ENCODE data around the gene SUSD1.
"Not testable (repeated sequence)": the region's sequence is repeated elsewhere in the genome, so short reads cannot be mapped to it uniquely, and the experiment has no call there.

The SUSD1 gene

DNA sequence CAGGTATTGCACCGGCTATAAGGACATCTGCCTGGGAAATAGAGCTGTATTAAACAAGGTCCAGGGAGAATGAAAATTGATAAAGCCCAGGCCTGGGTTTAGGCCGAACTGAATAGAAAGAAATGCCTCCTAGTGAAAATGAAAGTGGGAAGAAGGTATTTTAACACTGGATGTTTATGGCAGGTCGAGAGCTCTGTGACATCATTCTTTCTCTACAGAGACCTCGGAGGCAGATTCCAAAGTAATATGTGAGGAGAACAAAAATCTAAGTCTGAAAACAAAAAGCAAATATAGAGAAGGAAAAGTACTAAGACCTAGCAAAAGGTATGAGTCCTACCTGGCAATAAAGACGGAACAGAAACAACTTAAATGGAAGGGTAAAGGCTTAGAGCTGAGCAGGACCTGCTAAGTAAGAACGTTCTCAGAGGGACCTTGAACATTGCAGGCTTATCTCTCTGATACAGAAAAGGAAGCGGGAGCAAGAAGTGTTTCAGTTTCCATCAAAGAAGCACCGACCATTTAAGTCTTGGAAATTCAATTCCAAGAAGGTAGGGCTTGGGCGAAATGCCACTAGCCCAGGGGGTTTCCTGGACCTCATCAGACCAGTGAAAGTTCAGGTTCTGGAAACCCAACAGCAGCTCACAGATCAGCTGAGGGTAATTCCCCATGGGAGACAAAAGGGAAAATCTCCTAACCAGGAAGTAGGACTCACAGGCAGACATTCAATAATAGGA, 80.0 kb downstream of the SUSD1 start:
- DNase-seq (ENCODE audit: low read depth in 2 of 2): no peak

DNA sequence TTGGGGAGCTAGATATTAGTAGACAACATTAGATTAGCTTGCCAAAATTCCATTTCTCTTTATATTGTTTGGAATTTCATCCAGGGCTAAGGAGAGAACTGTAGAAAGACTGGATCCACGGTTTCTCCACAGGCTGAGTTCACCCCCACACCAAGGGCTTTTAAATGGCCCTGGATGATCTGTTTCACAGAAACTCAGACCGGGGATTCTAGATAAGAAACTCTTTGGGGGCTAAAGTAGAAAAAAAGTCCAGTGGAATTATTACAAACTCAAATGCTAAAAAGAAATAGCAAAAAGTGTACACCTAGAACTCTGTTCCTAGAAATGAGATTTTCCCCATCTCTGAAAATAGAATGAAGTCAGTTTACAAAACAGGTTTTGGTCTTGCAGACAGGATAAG, 80.9 kb downstream of the SUSD1 start:
- DNase-seq (ENCODE audit: low read depth in 2 of 2): no peak

DNA sequence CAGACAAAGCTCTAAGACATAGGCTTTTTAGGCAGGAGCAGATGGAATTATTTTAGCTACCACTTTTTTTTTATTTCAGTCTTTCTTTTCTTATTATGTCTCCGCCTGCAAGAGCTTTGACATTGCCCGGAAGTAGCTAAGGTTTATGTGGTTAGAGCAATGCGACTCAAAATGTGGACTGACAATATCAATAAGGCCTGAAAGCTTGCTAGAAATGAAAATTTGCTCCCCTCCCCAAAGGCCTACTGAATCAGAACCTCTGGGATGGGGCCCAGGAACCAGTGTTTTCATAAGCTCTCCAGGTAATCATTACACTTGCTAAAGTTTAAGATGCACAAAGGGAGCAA, 81.3 kb downstream of the SUSD1 start:
- DNase-seq (ENCODE audit: low read depth in 2 of 2): no peak

- no peak for DNase-seq (ENCODE audit: low read depth in 2 of 2)
These were observed 81.8 kb downstream of the SUSD1 start for GRCh38 chr9:112093147-112093869.

- no peak for DNase-seq (ENCODE audit: low read depth in 2 of 2)
These were observed 83.3 kb downstream of the SUSD1 start for GRCh38 chr9:112091810-112092209.

- no peak for DNase-seq (ENCODE audit: low read depth in 2 of 2)
These were observed 87.6 kb downstream of the SUSD1 start for GRCh38 chr9:112087506-112087905.

GRCh38 chr9:112086627-112087026, 88.5 kb downstream of the SUSD1 start:
- DNase-seq (ENCODE audit: low read depth in 2 of 2): no peak

- no peak for DNase-seq (ENCODE audit: low read depth in 2 of 2)
These were observed 90.2 kb downstream of the SUSD1 start for GRCh38 chr9:112084907-112085306.

GRCh38 chr9:112084334-112084733, 90.8 kb downstream of the SUSD1 start:
- no peak for DNase-seq (ENCODE audit: low read depth in 2 of 2)

DNA sequence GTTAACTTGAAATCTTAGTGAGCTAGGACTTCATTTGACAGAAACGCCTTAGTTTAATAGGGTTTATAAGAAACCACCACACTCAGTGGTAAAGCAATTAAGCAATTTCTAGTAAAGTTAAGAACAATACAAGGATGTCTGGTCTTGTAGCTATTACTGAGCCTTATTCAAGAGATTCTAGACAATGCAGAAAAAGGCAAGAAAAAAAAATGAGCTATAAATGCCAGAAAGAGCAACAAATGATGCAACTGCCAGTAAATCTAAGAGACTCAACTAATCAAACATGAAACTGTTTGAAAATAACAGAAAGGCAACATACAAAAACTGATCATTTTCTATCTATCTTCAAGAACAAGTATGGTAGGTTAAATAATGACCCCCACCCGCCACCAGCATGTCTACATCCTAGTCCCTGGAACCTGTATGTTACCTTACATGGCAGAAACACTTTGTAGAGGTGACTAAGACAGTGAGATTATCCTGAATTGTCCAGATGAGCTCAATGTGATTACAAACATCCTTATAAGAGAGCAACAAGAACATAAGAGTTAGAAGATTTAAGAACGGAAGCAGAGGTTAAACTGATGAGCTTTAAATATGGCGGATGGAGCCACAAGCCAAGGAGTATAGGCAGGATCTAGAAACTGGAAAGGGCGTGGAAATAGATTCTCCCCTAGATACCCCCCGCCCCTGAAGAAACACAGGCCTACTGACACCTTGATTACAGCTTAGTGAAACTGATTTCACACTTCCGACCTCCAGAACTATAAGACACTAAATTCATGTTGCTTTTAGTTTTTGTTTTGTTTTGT, 93.0 kb downstream of the SUSD1 start:
- no peak for DNase-seq (ENCODE audit: low read depth in 2 of 2)

DNA sequence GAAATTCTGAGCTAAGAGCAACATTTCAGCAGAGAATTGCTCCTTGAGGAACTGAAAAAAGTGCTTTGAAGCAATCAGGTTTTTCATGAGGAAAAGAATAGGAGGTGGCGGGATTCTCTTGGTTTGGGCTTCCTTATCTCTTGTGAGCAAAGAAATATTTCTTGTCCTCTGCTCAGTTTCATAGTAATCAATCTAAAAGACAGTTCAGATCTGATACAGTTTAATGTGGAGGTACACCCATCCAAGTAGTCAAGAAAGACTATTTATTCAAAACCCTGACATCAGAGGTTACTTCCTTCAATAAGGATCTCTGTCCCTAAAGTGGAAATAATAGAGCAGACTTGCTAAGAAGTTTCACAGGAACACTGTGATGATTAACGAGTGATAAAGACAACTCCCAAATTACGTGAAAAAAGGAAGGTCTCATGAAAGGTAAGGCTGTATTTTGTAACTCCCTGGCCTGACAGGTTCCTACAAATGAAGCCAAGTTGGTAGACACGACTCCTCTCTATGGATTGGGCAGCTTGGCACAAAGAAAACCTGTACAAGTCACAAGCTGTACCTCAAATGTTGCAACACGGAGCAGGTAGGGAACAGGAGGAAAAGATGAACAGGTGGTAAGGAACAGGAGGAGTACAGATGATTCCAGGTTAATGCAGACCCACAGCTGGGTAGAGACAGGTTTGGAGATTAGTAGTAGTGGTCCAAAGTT, 94.1 kb downstream of the SUSD1 start:
- DNase-seq (ENCODE audit: low read depth in 2 of 2): no peak

DNA sequence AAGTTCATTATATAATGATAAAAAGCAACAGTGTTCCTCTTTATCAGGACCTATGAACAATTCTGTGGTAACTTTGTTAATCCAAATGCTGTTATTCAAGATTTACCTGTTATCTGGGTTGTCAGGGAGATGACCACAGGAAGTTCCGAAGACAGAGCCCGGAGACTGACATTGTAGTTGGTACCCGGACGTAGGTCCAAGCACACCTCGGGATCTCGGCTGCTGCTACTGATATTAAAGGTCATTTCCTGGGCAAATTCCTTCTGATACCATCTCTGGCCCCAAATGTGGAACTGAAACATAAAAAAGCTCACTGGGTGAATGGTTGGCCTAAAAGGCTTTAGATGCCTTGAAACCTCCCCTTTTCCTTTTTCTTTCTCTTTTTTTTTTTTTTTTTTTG, 96.7 kb downstream of the SUSD1 start:
- DNase-seq (ENCODE audit: low read depth in 2 of 2): no peak

DNA sequence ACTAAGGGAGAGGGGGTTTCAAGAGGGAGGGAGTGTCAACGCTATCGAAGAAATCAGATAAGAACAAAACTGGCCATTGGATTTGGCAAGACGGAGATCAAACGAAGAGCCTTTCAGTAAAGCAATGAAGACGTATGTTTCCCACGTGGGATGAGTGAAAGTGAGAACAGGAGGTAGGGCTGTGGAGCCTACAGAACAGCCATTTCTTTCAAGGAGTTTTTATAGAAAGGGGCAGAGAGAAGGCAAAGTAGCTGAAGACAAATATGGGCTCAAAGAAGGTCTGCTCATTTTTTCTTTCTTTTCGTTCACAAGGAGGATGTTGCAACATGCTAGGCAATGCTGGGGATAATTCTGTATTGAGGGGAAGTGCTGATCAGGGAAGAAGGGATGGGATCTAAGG, 98.3 kb downstream of the SUSD1 start:
- DNase-seq (ENCODE audit: low read depth in 2 of 2): no peak

DNA sequence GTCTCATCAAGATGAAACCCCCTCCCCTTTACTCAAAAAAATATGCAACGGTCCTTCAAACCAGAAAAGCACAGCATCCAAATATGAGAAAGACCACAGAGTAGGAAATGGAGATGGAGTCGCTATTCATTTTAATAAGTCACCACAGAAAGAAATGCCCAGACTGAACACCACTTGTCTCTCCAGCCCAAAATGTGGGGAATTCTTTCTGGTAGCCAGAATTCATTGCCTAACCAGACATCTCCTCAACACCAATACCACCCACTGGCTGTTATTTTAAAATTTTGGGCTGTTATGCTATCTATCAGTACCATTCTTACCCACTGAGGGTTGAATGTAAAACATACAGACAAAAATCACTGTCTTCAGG, 100.1 kb downstream of the SUSD1 start:
- no peak for DNase-seq (ENCODE audit: low read depth in 2 of 2)

GRCh38 chr9:112074250-112075008, 100.7 kb downstream of the SUSD1 start:
- peak; percentile 34 to 44 for DNase-seq (ENCODE audit: low read depth in 2 of 2)

DNA sequence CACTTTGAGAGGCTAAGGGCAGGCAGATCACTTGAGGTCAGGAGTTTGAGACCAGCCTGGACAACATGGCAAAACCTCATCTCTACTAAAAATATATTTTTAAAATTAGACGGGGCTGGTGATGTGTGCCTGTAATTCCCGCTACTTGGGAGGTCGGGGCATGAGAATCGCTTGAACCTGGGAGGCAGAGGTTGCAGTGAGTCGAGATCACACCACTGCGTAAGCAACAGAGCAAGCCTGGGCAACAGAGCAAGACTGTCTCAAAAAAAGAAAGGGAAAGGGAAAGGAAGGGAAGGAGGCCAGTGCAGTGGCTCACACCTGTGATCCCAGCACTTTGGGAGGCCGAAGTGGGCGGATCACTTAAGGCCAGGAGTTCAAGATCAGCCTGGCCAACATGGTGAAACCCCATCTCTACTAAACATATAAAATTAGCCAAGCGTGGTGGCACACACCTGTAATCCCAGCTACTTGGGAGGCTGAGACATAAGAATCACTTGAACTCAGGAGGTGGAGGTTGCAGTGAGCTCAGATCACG, 101.4 kb downstream of the SUSD1 start:
- not testable (repeated sequence) for DNase-seq (ENCODE audit: low read depth in 2 of 2)

DNA sequence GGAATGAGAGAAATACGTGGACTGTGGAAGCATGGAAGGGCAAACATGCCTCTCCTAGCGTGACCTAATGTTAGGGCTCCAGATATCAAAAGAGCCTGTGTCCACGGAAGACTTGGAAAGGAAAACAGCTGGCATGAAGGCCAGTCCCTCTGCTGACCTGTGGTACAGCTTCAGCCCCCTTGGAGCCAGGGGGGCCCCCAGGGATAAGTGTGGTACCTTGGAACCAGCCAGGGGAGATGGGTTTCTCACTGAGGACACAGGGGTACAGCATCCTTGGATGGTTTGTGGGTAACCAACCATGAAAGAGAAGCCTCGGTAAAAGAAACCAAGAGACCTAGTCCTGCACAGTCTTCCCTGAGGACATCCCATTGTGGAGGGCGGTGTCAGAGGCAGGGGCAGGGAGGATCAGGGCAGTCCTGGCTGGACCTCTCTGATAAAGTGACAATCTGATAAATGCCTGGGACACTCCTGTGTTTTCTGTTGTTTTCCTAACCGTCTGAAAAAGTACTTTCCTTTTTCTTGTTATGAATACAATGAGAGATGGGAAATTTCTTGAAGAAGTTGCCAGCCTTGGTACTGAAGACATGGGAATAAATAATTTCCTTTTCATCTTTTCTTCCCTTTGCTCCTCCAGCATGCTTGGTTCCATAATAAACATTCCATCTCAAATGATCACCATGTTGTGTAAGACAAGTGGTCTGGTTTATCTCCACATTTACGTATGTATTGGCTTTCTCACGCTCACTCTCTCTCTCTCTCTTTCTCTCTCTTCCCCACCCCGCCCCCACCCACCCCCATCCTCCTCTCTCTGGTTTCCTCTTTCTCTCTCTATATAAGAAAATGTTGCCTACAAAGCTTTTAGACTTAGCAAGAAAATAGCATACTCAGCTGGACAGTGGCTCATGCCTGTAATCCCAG, 102.1 kb downstream of the SUSD1 start:
- no peak for DNase-seq (ENCODE audit: low read depth in 2 of 2)

DNA sequence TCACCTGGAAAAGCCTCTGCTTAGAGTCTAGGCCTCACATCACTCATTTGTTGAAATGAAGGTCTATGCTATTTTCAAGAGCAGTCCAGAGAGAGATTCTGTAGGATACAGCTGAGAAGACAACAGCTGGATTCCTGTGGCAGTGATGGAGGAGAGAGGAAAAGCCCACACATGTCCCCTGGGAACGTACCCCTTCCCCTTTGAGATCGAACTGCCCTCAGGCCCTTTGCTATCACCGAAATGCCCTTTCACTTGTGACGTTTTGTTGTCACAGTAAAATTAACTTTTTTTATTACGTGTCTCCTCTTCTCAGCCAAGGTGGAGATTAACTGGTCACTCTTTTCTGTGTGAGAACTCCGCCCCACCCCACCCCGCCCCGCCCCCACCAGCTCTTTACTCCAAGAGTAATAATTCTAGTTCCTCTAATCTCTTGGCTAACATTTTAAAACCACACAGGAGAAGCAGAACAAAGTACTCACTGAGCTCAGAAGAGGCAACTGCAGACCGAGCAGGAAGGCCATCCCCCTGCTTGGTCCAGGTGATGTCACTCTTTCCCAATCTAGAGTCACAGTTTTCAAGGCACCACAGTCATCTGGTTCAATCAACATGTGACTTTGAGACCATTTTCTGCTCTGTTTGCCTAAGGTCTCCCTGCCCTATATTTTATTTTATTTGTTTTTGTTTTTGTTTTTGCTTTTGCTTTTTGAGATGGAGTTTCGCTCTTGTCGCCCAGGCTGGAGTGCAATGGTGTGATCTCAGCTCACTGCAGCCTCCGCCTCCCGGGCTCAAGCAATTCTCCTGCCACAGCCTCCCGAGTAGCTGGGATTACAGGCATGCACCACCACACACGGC, 105.6 kb downstream of the SUSD1 start:
- no peak for DNase-seq (ENCODE audit: low read depth in 2 of 2)
